Osteocyte (in vitro differentiated cells): ENCODE measurements around the gene CSF3R. TPM values are rescaled to one million over a fixed set of nuclear protein-coding genes. Genes with fewer than 3 reads are reported as not detected.

Source experiments
- DNase-seq: peaks from one replicate; pipeline ENCODE4 v3.0.0; 2021; ENCODE audit warnings: mixed read lengths; ENCODE audit not compliant: unreplicated experiment; ENCODE audit errors: extremely low spot score
- H3K27ac Mint-ChIP-seq: one replicate; pipeline ENCODE4 v1.8.0; 2021; ENCODE audit warnings: mild to moderate bottlenecking, mixed read lengths; ENCODE audit not compliant: unreplicated experiment
- H3K27me3 Mint-ChIP-seq: one replicate; pipeline ENCODE4 v1.8.0; 2021; ENCODE audit warnings: mixed read lengths; ENCODE audit not compliant: unreplicated experiment
- H3K36me3 Mint-ChIP-seq: one replicate; pipeline ENCODE4 v1.8.0; 2021; ENCODE audit warnings: mixed read lengths; ENCODE audit not compliant: unreplicated experiment
- H3K4me1 Mint-ChIP-seq: one replicate; pipeline ENCODE4 v1.8.0; 2021; ENCODE audit warnings: mixed read lengths; ENCODE audit not compliant: unreplicated experiment
- H3K4me3 Mint-ChIP-seq: one replicate; pipeline ENCODE4 v1.8.0; 2021; ENCODE audit warnings: mild to moderate bottlenecking, moderate library complexity, mixed read lengths; ENCODE audit not compliant: unreplicated experiment
- H3K9me3 Mint-ChIP-seq: one replicate; pipeline ENCODE4 v1.8.0; 2021; ENCODE audit warnings: mixed read lengths; ENCODE audit not compliant: unreplicated experiment
- total RNA-seq: library from RNA; stranded (reverse); gene quantifications from 2 replicates; pipeline ENCODE4 v1.2.1, GENCODE V29; 2021
- TF ChIP-seq, protein P1 (sequence below): fragments of 200-600 bp; sonication (generic); IDR thresholded peaks from 2 replicates; pipeline ENCODE4 v1.5.0; 2021; ENCODE audit warnings: antibody characterized with exemption, mild to moderate bottlenecking, moderate library complexity

CSF3R gene
- total RNA-seq, 1 donor from 2014 or later = not detected

DNA sequence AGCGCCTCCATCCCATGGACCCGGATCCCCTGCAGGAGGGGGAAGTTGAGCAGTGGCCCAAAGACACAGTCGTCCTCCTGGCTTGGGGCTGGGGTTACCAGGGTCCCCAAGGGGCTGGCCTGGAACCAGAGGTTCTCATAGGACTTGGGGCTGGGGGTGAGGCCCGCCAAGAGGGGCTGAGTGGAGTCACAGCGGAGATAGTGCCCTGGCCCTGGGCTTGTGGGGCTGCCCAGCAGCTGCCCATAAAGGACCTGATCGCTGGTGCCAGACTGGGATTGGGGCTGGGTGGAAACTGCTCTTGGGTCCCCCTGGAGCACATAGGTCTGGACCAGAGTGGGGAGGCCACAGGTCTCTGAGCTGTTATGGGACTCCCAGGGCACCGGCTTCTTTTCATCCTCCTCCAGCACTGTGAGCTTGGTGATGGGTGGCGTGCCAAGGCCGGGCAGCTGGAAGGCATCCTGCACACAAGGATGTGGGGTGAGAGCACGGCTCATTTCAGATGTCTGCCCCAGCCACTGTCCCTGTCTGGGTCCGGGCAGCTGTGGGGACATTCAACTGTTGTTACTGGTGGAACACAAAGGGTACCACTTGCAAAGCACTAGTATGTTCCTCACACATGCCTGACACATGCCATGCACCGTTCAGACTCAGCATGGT is 16.2 kb downstream of the CSF3R start:
- no peaks in the 10 kb centered on the region for H3K27me3 Mint-ChIP-seq
- no peak for DNase-seq
- H3K36me3 Mint-ChIP-seq = peaks cover under 1% of the 10 kb centered on the region
- no peak overlapping the region for H3K27ac Mint-ChIP-seq
- TF ChIP-seq, protein P1, sequence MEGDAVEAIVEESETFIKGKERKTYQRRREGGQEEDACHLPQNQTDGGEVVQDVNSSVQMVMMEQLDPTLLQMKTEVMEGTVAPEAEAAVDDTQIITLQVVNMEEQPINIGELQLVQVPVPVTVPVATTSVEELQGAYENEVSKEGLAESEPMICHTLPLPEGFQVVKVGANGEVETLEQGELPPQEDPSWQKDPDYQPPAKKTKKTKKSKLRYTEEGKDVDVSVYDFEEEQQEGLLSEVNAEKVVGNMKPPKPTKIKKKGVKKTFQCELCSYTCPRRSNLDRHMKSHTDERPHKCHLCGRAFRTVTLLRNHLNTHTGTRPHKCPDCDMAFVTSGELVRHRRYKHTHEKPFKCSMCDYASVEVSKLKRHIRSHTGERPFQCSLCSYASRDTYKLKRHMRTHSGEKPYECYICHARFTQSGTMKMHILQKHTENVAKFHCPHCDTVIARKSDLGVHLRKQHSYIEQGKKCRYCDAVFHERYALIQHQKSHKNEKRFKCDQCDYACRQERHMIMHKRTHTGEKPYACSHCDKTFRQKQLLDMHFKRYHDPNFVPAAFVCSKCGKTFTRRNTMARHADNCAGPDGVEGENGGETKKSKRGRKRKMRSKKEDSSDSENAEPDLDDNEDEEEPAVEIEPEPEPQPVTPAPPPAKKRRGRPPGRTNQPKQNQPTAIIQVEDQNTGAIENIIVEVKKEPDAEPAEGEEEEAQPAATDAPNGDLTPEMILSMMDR = no peak
- H3K4me3 Mint-ChIP-seq = no peak overlapping the region
- peaks cover 21% of the 10 kb centered on the region for H3K4me1 Mint-ChIP-seq
- no peaks in the 10 kb centered on the region for H3K9me3 Mint-ChIP-seq

DNA sequence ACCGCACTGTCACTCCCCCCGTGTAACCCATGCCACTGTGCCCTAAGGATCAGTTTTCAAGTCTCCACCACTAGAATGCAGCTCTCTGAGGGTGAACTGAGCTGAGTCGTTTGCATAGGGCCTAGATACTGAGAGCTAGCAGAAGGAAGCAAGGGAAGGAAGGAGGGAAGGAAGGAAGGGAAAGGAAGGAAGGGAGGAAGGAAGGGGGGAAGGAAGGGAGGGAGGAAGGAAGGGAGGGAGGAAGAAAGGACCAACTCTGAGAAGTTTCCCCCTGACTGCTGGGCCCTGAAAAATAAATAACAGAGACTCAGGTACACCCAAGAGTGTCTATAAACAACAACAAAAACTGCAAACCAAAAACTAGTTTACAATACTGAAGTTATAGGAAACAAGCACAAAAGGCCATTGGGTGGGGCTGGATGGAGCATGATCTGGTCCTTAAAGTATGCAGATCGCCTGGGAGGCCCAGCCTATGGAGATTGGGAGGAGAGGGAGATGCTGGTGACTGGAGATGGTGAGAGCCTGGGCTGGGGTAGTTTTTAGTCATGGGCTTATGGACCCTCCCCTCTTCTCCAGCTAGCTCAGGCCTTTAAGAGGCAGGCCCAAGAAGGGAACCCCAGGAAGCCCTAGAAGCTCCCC is 16.9 kb downstream of the CSF3R start:
- H3K4me3 Mint-ChIP-seq = no peak overlapping the region
- no peak for DNase-seq

DNA sequence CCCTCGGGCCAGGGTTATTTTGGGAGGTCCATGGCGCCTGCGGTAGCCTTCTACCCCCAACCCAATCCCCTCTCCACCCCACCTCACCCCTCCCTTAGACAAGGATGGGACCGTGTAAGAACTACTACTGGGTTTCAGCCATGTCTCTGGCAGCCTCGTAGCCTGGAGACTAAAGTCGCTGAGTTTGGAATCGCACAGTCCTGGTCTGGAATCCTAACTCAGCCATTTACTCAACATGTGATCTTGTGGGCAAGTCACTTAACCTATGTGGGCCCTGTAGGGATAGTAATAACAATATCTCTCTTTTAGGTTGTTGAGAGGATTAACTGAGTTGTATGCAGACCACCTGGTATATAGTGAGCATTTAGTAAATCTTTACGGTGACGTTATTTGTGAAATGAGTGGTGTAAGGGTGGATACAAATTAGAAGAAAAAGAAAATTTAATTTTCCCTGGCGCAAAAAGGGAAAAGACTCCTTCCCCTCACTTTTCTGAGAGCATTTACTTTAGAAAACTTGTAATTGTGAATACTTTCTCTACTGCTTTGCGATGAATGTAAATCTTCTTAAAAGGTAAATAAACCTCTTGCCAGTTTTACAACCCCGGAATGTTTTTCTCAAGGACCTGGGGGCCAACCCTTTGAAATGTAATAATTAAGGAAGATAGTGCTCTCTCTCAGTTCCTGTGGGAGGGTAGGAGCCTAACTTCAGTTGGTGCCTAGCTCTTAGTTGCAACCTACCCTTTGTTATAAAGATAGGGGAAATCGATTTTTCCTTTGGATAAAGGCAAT is 17.9 kb downstream of the CSF3R start:
- Mint-ChIP-seq H3K27ac (peak overlapping the region; percentile 98), H3K4me3 (peak overlapping the region; percentile 99), H3K27me3 (no peaks in the 10 kb centered on the region), H3K9me3 (no peaks in the 10 kb centered on the region), H3K4me1 (peaks cover 21% of the 10 kb centered on the region), H3K36me3 (peaks cover 11% of the 10 kb centered on the region)
- TF ChIP-seq, protein P1 = no peak
- DNase-seq = no peak

More for the DNA sequence above, 16.9 kb downstream of the CSF3R start:
- peaks cover 21% of the 10 kb centered on the region for H3K4me1 Mint-ChIP-seq
- H3K27me3 Mint-ChIP-seq = no peaks in the 10 kb centered on the region
- peak overlapping the region; percentile 47 for H3K27ac Mint-ChIP-seq
- H3K9me3 Mint-ChIP-seq = no peaks in the 10 kb centered on the region
- peaks cover 6% of the 10 kb centered on the region for H3K36me3 Mint-ChIP-seq
- TF ChIP-seq, protein P1 = no peak

- H3K9me3 Mint-ChIP-seq = no peaks in the 10 kb centered on the region
- TF ChIP-seq, protein P1 = no peak
- DNase-seq = peak; percentile 97
- H3K27ac Mint-ChIP-seq = peak within 1 kb of the TSS; percentile 98
- peaks cover 15% of the 10 kb centered on the region for H3K36me3 Mint-ChIP-seq
- H3K27me3 Mint-ChIP-seq = no peaks in the 10 kb centered on the region
- H3K4me3 Mint-ChIP-seq = peak within 1 kb of the TSS; percentile 99
- peaks cover 21% of the 10 kb centered on the region for H3K4me1 Mint-ChIP-seq
Observed at GRCh38 chr1:36463803-36464604, 18.7 kb downstream of the CSF3R start, which contains the start of gene MRPS15. Gene MRPS15, minus strand, starts transcription at chr1:36464384. Its CDS starts 109 bp downstream, at chr1:36464275.
